Pancreas (tissue), 10 donors: ENCODE results near the gene UBASH3A. TPM values are rescaled to one million over a fixed set of nuclear protein-coding genes. Genes with fewer than 3 reads are reported as not detected.

Experiments
- ATAC-seq, 4 donors: fragments of 200-7000 bp; cut with Tn5 transposase; one replicate each; pipeline versions ENCODE4 v1.8.0 to v1.9.1; 2020; ENCODE audit warnings: mild to moderate bottlenecking in 4 of 4, moderate library complexity in 4 of 4
- DNase-seq, 6 donors: peaks; one replicate each; pipeline ENCODE4 v3.0.0-alpha.2; 2020
- FAIRE-seq: peaks from 2 replicates; lab custom pipeline; 2012; peaks lifted over from hg19 to GRCh38; lab: Jason Lieb, UNC
- H3K27ac ChIP-seq, 4 donors: fragments of 200-600 bp; sonication (generic); 1 replicate in 3 of 4; 2 replicates in 1 of 4; pipeline versions ENCODE4 v1.5.0 to v1.8.0; 2020
- H3K27me3 ChIP-seq, 4 donors: fragments of 200-600 bp; one replicate each; pipeline ENCODE4 v1.8.0; 2021
- H3K36me3 ChIP-seq, 3 donors: fragments of 200-600 bp; sonication (generic) in 1 of 3; one replicate each; pipeline versions ENCODE4 v1.5.0 to v1.8.0; 2020 to 2021
- H3K4me1 ChIP-seq, 3 donors: fragments of 200-600 bp; one replicate each; pipeline ENCODE4 v1.8.0; 2021
- H3K4me3 ChIP-seq, 4 donors: fragments of 200-600 bp; sonication (generic) in 2 of 4; one replicate each; pipeline versions ENCODE4 v1.5.0 to v1.8.0; 2020 to 2021
- H3K9me3 ChIP-seq, 4 donors: fragments of 200-600 bp; one replicate each; pipeline ENCODE4 v1.8.0; 2021
- CTCF ChIP-seq, 4 donors: fragments of 200-600 bp; sonication (generic) in 3 of 4; IDR thresholded peaks; one replicate each; pipeline versions ENCODE4 v1.5.0 to v1.8.0; 2021; ENCODE audit warnings: antibody characterized with exemption in 4 of 4
- WGBS, 2 donors: extraction: QIAGEN DNeasy Blood & Tissue Kit; methylation state at CpG; one replicate each; pipeline ENCODE4 v1.1.7; 2013; 5-methylcytosine and 5-hydroxymethylcytosine counted together
- intact Hi-C, 3 donors: fragments of 100-400 bp; cut with DNase I; formaldehyde crosslinking; loops; one replicate each; pipeline versions ENCODE4 v1.11.1 to v1.14.2; 2022
- polyA plus RNA-seq, 2 donors: library from polyadenylated mRNA; stranded (reverse); fragments of 200-250 nt; gene quantifications; one replicate each; pipeline ENCODE4 v1.2.3, GENCODE V29; 2013
- total RNA-seq, 6 donors: library from RNA; stranded (reverse); fragmentation: NEBNext Ultra II Directional in 4 of 6; extraction: Animal tissue kit (Norgen Biotek cat#: 25700) in 4 of 6; gene quantifications; one replicate each; pipeline versions ENCODE4 v1.2.1 to v1.2.4, GENCODE V29; 2021 to 2023
- donor health status: healthy with polysubstance abuse.
- donor health status: DM: no; HTN: no; CAD: no; lungs with moderate emphysema.
- donor health status: DM: no; HTN: no; CAD: no.
- donor health status: control.
- donor health status: control.
- donor health status: Bipolar disorder and iron deficiency.
- donor health status: DM: yes; HTN: yes; CAD: no.
- donor health status: DM: no; HTN: no; CAD: no.
- donor health status: DM: no; HTN: no; CAD: no.
- donor health status: DM: yes; HTN: yes; CAD: no.

UBASH3A gene
- total and polyA plus RNA-seq, 8 donors: 0.15 to 0.40 (median 0.32) TPM; not detected in 1

DNA sequence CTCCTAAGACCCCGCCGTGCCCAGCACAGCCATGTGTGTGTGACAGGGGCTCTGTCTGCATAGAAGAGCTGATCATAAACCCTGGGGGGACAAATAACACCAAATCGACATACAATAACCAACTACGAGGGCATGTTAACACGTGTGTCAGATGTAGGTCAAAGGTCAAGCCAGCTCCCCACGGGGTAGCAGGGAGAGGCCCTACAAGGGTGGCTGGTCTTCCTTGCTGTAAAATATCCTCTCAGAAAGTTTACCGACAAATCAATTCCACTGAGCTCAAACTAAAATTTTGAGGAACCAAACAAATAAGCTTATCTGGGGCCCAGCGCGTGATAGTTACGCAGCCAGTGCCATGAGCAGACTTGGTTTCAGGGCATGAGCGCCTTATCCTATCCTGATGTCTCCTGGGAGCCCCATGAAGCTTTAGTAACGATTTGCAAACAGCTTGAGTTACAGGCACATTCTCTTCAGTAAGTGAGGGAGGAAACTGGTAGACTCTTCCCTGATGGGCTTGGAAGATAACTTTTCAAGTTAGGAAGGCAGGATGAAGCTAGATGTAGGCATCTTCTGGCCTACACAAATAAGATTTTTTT is 5.2 kb upstream of the UBASH3A start:
- TF ChIP-seq CTCF (IDR thresholded peaks at IDR 0.05): no peak
- no peak for FAIRE-seq
- 71 to 73% methylated on average over 12 of the region's 12 CpGs for WGBS, 2 donors

DNA sequence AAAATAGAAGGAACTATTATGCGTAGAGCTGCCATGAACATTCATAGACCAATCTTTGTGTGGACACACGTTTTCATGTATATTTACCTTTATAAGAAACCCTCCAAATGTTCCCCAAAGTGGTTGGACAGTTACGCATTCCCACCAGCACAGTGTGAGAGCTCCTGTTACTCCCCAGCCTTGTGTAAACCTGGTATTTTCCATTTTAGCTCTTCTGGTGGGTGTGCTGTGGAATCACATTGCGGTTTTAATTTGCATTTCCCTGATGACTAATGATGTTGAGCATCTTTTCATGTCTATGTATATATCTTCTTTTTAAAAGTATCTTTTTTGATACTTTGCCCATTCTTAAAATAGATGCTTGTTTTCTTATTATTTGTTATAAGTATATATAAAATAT is 3.2 kb upstream of the UBASH3A start:
- Histone ChIP-seq H3K4me3 (no peak overlapping the region), H3K27ac (no peak overlapping the region), H3K27me3 (no peaks in the 10 kb centered on the region), H3K36me3 (no peaks in the 10 kb centered on the region), H3K4me1 (peaks cover 0 to 4% (median 0%) of the 10 kb centered on the region in 3 donors), H3K9me3 (no peaks in the 10 kb centered on the region)
- no peak for ATAC-seq
- no peak for TF ChIP-seq CTCF (IDR thresholded peaks at IDR 0.05)
- 75 to 80% methylated on average over 4 of the region's 4 CpGs for WGBS, 2 donors
- intact Hi-C loops: no loop called here
- no peak for DNase-seq
- no peak for FAIRE-seq

More for the DNA sequence above, 5.2 kb upstream of the UBASH3A start:
- no peaks in the 10 kb centered on the region for H3K9me3 ChIP-seq
- ATAC-seq: no peak
- intact Hi-C loops: no loop called here
- no peaks in the 10 kb centered on the region for H3K27me3 ChIP-seq
- H3K27ac ChIP-seq: no peak overlapping the region
- no peak overlapping the region for H3K4me3 ChIP-seq
- peaks cover 0 to 4% (median 0%) of the 10 kb centered on the region in 3 donors for H3K4me1 ChIP-seq
- no peak for DNase-seq
- H3K36me3 ChIP-seq: no peaks in the 10 kb centered on the region

DNA sequence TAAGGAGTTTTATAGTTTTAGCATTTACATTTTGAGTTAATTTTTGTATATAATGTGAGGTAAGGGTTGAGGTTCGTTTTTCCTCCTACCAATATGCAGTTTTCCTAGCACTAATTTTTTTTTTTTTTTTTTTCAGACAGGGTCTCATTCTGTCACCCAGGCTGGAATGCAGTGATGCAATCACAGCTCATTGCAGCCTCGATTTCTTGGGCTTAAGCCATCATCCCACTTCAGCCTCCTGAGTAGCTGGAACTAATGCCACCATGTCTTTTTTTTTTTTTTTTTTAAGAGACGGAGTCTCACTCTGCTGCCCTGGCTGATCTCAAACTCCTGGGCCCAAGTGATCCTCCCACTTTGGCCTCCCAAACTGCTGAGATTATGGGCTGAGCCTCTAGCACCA is 2.5 kb upstream of the UBASH3A start:
- 36 to 38% methylated on average over 3 of the region's 3 CpGs for WGBS, 2 donors
- ATAC-seq (peak in 3 of 4 donors; percentile 23 to 70 (median 56)), DNase-seq (no peak), FAIRE-seq (no peak)
- no peaks in the 10 kb centered on the region for H3K9me3 ChIP-seq
- H3K27me3 ChIP-seq: no peaks in the 10 kb centered on the region
- H3K36me3 ChIP-seq: no peaks in the 10 kb centered on the region
- peaks cover 0 to 4% (median 0%) of the 10 kb centered on the region in 3 donors for H3K4me1 ChIP-seq
- no peak overlapping the region for H3K4me3 ChIP-seq
- TF ChIP-seq CTCF (IDR thresholded peaks at IDR 0.05): no peak
- intact Hi-C loops: no loop called here
- no peak overlapping the region for H3K27ac ChIP-seq

DNA sequence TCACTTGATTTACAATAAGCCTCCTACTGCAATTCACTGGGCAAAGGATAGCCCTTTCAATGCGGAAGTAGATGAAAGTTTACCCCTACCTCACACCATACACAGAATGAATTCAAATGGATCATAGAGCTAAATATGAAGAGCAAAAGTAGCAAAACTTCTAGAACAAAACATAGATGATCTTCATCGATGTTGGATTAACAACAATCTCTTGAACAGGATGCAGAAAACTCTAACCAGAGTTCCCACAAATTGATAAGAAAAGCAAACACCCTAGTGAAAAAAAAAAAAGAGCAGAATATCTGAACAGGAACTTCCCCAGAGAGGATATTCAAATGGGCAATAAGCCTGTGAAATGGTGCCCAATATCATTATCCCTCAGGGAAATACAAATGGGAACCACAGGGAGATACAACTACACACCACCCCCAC is 1.9 kb upstream of the UBASH3A start:
- ATAC-seq (peak in 2 of 4 donors; percentile 56 to 58), FAIRE-seq (no peak), DNase-seq (no peak)
- Histone ChIP-seq H3K27ac (peak overlapping the region in 1 of 4 donors; percentile 20), H3K36me3 (no peaks in the 10 kb centered on the region), H3K9me3 (no peaks in the 10 kb centered on the region), H3K4me1 (peaks cover 0 to 4% (median 0%) of the 10 kb centered on the region in 3 donors), H3K27me3 (no peaks in the 10 kb centered on the region), H3K4me3 (no peak overlapping the region)
- intact Hi-C loops: no loop called here
- no peak for TF ChIP-seq CTCF (IDR thresholded peaks at IDR 0.05)
- WGBS, 2 donors: 63 to 65% methylated on average over 2 of the region's 2 CpGs

- intact Hi-C loops: no loop called here
- no peak overlapping the region for H3K27ac ChIP-seq
- H3K4me1 ChIP-seq: peaks cover 0 to 4% (median 0%) of the 10 kb centered on the region in 3 donors
- H3K36me3 ChIP-seq: no peaks in the 10 kb centered on the region
- H3K9me3 ChIP-seq: no peaks in the 10 kb centered on the region
- WGBS, 2 donors: 82 to 91% methylated on average over 10 of the region's 10 CpGs
- no peak for TF ChIP-seq CTCF (IDR thresholded peaks at IDR 0.05)
- H3K27me3 ChIP-seq: no peaks in the 10 kb centered on the region
- no peak for ATAC-seq
- no peak overlapping the region for H3K4me3 ChIP-seq
- no peak for FAIRE-seq
- no peak for DNase-seq
Observed at GRCh38 chr21:42404539-42404938, 837 bp downstream of the UBASH3A start.
